ENCODE measurements around the gene CTAG1B.

- TF ChIP-seq CTCF (IDR thresholded peaks at IDR 0.05): no peak
- TF ChIP-seq POLR2A (IDR thresholded peaks at IDR 0.05): no peak
Measured at GRCh38 chrX:154654372-154654771, 35.3 kb upstream of the CTAG1B start.

Data from vagina (tissue), 2 donors.